Measurements from ENCODE around the gene CALN1.

GRCh38 chr7:72032934-72033333, 379.2 kb downstream of the CALN1 start:
- TF ChIP-seq CTCF (optimal IDR thresholded peaks at IDR 0.05 in 1 of 3, IDR thresholded peaks at IDR 0.05 in 1 of 3, conservative IDR thresholded peaks at IDR 0.05 in 1 of 3; ENCODE audit: extremely low read depth in 1 of 3, insufficient read depth in 2 of 3, low read length in 3 of 3) (no peak), EZH2 (IDR thresholded peaks at IDR 0.05; ENCODE audit: low read length) (no peak)
